HG02938 (cell line): Measurements from ENCODE around the gene TPCN2.

Experiments
- ATAC-seq: cut with Tn5 transposase; IDR thresholded peaks from one replicate; pipeline ENCODE4 v1.9.1; 2021; ENCODE audit warnings: mild to moderate bottlenecking, moderate library complexity; ENCODE audit not compliant: unreplicated experiment

TPCN2 gene

GRCh38 chr11:69091638-69092165 is 43.0 kb downstream of the TPCN2 start:
- no peak for ATAC-seq

- no peak for ATAC-seq
These were observed 43.5 kb downstream of the TPCN2 start for GRCh38 chr11:69092263-69092662.

DNA sequence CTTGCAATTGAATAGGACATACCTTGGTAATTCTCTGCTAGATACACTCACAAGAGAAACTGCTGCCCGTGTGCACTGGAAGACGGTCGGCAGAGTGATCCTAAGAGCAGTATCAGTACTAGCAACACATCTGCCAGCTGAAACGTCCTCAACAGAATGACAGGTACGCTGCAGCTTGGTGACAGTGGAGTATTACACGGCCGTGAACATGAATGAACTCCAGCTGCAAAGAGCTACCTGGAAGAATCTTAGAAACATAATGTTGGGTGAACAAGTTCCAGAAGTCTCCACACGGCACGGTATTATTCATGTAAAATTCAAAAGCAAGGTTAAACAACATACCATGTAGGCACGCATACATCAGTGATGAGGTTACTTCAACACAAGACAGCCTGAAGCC is 44.4 kb downstream of the TPCN2 start:
- ATAC-seq, result no peak

GRCh38 chr11:69094111-69094914 is 45.6 kb downstream of the TPCN2 start:
- ATAC-seq, result no peak

- no peak for ATAC-seq
These were observed 46.2 kb downstream of the TPCN2 start for GRCh38 chr11:69094915-69095290.

DNA sequence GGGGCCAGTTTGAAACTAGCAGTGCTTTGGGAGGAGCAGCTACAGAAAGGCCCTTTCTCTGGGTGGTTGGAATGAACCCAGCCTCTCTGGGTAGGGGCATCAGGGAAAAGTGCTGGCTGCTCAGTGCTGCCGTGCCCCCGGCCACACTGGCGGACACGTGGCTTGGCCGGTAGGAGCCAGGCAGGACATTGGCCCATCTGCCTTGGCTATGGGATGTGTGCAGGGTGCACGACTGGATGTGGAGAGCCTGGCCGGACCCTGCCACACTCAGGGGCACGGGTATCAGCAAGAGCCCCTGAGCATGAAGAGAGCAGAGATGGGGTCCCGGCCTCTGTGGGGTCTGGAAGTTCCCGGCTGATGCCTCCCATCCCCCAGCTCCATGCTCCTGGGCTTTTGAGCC is 46.6 kb downstream of the TPCN2 start:
- ATAC-seq, result no peak

DNA sequence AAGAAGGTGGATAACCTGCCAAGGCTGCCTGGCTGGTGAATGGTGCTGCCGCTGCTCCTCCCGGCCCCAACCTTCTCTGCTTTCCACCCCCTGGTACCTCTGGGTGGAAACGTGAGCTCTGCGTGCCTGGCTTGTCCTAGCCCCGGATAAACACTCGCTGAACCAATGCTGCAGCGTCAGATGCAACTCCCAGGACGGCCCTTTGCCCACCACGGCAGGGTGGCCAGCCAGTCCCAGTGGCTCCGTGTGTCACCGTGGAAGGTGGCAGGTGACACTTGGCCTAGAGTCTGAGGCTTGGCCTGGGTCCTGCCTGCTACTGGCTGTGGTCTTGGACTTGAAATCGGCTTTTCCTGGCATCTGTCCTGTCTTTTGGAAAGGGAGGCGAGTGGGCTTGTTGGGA is 47.7 kb downstream of the TPCN2 start:
- no peak for ATAC-seq

DNA sequence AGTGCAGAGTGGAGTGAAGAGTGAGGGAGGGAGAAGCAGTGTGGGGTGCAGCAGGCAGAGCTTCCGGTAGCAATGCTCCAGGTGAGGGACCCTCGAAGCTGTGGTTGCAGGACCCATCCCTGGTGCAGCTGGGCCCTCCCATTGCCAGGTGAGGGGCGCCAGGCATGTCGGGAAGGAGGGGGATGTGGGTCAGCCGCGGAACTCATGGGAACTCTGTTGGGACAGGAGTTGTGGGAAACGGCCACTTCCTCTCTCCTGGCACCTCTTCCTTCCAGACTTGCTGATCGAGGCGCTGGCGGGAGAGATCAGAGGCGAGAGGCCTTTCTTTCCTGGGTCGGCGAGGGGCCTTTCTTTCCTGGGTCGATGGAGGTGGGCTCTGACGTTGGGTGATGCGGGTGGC is 48.5 kb downstream of the TPCN2 start:
- no peak for ATAC-seq

GRCh38 chr11:69099180-69099579 is 50.4 kb downstream of the TPCN2 start:
- no peak for ATAC-seq

DNA sequence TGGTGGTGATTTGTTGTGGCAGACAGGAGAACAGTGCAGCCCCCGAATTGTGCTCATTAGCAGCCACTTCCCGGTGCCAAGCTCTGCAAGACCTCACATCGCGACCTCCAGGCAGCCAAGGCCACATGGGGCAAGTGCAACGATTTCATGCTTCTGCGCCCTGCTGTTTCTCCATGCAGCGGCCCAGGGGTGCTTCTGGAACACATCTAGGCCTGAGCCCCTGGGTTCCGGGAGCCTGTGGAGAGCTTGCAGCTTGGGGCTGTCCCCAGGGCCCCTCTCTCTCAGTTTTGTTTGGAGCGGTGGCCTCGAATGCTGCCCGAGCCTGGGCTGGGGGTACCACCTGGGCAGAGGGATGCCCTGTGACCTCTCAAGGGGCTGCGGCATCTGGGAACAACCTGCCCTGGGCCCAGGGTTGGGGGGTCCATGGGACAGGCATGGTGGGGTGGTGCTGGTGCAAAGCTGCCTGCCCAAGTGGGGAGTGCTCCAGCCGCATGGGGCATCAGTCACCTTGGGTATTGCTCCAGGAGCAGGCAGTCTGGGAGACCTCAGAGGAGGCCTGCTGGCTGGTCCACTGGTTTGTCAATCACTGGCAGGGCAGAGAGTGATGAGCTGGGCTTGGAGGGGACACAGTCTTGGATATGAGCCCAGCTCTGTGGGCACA is 51.9 kb downstream of the TPCN2 start:
- no peak for ATAC-seq

GRCh38 chr11:69101115-69101791 is 52.5 kb downstream of the TPCN2 start:
- no peak for ATAC-seq

GRCh38 chr11:69101792-69102695 is 53.3 kb downstream of the TPCN2 start:
- no peak for ATAC-seq

- ATAC-seq, result no peak
These were observed 54.2 kb downstream of the TPCN2 start for GRCh38 chr11:69102732-69103615.

DNA sequence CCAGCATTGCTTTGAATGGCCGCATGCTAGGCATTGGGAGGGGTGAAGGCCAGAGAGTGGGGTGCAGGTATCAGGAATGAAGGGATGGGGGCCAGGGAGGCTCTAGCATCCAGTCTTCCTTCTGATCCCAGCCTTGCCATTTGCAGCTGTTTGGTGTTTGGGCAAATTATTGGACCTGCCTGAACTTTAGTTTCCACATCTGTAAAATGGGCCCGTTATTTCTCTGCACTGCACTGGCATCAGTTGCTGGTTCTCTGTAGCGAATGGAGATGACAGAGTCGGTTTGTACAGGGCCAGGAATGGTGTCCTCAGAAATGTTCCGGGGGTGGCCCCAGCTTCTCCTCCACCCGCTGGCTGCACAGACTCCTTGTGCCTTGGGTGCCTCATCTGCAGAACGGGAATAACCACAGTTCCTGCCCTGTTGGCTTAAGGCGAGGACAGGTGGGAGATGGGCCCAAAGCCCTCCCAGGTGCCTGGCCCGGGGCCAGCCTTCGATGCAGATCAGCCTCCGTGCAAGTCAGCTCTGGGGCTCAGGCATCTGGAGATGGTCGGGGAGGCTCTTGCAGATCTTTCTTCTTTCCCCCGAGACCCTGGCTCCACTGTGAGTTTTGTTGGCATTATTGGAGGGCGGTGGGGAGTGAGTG is 55.6 kb downstream of the TPCN2 start:
- ATAC-seq, result no peak

DNA sequence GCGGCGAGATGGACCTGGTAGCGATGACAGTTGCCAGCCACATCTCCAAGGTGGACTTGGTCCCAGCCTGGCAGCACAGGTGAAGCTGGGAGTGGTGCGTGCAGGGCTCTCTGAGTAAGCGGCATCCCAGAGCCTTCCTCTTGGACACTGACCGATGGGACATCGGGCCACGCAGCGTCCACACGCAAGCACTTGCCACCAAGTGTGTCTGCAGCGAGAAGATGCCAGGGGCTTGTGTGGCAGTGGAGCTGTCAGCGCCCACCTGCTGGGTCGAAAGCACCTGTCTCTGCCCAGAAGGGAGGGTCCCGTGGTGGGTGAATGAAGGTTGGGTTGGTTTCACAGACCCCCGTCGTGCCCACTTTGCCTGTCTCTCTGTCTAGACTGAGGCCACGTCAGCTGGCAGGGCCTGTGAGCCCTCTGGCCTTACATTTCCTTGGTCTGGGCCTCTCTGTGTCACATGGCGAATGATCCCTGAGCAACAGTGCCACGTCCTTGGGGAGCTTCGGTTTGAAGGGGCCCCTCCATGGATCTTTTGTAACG is 56.2 kb downstream of the TPCN2 start:
- no peak for ATAC-seq

GRCh38 chr11:69105461-69106030 is 56.8 kb downstream of the TPCN2 start:
- ATAC-seq, result no peak

DNA sequence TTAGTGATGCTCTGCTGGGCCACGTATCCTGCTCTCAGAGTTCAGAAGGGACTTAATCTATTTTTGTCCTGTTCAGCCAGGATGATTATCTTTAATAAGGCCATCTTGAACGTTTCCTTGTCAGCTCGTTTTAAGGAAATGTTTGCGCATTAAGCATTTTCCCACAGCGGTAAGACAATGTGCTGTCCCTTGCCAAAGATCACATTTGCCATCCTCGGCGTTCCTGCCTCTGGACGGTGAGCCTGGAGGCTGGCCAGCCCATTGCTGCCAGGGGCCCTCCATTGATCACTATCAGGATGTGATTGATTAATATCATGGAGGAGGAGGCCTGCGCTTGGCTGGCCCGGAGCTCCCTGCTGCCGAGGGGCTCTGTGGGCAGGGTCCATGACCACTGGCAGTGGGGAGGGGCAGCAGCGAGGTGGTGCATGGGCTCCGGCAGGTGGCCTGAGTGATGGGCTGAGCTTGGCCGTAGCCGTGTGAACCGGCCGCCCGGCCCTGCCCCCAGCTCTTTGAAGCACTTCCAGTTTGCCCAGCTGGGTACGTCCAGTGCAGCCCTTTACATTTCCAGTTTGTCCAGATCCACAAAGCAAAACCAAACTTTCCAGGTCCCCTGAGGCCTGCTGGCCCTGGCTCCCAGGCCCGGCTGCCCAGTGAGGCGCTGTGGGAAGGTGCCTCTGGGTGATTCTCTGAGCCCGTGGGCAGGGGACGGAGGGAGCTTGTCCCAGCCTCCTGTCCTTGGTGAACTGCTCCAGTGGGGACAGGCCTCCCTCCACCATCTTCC is 57.5 kb downstream of the TPCN2 start:
- no peak for ATAC-seq

DNA sequence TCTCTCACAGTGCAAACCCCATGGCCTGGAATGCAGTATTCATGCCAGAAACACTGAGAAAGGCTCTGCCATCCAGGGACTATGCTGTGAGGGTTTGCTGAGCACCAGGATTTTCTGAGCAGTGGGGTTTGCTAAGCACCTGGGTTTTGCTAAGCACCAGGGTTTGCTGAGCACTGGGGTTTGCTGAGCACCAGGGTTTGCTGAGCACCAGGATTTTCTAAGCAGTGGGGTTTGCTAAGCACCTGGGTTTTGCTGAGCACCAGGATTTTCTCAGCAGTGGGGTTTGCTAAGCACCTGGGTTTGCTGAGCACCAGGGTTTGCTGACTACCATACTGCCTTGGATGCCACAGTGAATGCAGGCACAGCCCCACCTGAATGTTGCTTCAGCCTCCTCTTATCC is 58.7 kb downstream of the TPCN2 start:
- ATAC-seq, result no peak
